Activated T-cell treated with anti-CD3 and anti-CD28 coated beads, Interleukin-2, amount 50 U/mL, for 1 hour (primary cell): ENCODE measurements around the gene PPP2R2B.

Experiments used
- DNase-seq: peaks from one replicate; pipeline ENCODE4 v3.0.0-alpha.2; 2020

PPP2R2B gene

DNA sequence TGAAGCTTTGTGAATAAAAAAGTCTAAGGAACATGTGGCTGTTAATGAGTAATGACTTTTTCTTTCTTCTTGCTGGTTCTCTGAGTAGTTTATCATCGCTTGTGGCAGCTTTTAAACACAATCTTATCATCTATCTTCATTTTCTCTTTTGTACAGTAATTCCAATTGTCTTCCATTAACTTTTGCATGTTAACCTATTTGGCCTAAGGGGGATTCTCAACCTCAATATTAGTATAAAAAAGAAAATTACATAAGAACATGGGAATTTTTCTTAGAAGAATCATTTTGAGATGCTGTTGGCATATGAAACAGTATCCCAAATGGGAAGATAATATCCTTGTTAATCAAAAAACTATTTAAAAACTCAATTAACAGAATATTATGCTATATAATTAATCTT, 182.9 kb downstream of the PPP2R2B start:
- DNase-seq: no peak

DNA sequence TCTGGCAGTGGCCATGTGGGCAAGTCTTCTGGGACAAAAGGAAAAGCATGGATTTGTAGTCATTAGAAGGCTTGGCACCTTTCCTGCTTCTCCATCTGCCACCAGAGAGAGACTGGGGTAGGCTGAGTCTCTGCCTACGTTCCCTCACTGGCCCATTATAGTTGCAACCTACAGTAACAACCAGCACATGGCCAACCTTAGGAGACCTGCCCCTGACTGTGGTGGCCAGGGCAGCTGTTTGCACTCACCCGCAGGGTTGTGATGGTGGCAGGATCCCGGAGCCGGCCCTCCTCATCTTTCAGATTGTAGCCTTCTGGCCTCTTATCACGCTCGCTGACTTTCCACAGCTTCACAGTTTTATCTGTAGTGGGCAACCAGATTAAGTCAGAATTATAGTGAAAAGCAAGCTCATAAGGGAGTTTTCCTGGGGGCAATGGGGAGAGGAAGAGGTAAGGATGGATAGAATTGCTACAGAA, 187.6 kb downstream of the PPP2R2B start:
- no peak for DNase-seq

DNA sequence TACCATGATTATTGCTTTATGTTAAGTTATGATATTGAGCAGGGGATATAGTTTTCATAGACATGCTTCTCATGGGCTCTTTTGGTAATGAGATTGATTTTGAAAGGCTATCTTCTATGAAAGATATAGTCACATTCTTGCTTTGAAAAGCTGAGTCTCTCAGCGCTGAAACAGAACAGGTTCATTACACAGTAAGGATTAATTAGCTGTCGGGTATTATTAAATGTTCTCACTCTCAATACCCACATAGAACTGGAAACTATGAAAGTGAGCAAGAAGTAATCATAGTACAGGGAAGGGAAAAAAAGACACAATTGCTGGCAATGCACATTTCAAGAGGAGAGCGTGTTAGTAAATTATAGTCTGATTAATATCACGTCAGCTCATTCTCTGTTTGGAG, 190.9 kb downstream of the PPP2R2B start:
- DNase-seq: no peak

- DNase-seq: no peak
Observed at GRCh38 chr5:146683861-146684260, 194.7 kb downstream of the PPP2R2B start.

- no peak for DNase-seq
Observed at GRCh38 chr5:146682899-146683532, 195.5 kb downstream of the PPP2R2B start.

- no peak for DNase-seq
Observed at GRCh38 chr5:146681585-146682105, 196.9 kb downstream of the PPP2R2B start.

- no peak for DNase-seq
Observed at GRCh38 chr5:146680846-146681584, 197.5 kb downstream of the PPP2R2B start.

DNA sequence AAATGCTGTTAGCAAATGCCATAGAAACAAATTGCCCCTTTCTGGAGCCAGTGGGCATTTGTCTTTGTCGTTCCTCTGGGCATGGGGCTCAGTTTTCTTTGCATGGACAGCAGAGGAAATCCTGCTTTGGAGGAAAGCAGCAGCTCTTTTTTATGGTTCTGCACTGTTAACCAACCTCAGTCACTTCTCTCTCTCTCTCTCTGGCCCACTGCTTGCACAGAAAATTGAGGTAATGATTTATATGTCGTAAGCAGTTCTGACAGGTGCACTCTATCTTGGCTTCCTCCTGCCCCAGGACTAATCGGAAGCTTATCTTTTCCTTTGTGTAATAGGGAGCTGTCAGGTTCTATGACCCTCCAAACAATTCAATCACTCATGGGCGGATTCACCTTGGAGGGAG, 202.9 kb downstream of the PPP2R2B start:
- no peak for DNase-seq

- no peak for DNase-seq
Observed at GRCh38 chr5:146672866-146673265, 205.7 kb downstream of the PPP2R2B start.

DNA sequence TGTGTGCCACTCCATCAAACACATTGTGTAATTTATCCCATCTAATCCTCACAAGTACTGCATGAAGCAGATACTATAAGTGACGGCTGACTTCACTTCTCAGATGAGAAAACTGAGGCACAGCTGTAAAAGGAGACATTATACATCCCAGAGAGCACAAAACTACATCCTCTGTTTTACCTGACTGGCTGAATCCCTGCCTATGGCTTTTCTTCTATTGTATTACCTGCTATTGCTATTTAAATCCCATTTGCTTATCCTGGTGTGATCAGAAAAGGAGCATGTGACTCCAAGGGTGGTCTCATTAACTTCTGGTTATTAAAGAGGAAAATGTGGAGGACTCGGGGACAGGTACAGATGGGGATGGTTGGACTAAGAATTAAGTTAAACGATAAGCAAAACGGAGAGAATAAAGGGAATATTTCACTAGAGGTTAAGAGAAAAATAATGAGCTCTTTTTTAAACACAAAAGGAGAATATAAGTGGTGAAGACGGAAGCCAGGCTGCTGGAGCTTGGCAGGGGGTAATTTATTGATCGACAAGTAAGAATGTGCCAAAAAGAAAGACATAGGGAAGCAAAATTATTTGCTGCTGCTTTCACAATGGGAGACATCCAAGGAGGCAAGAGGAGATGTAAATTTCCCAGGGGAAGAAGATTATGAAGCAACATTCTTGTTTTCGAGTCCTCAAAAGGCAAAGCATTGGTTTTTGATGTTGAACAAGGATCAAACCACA, 206.8 kb downstream of the PPP2R2B start:
- no peak for DNase-seq

DNA sequence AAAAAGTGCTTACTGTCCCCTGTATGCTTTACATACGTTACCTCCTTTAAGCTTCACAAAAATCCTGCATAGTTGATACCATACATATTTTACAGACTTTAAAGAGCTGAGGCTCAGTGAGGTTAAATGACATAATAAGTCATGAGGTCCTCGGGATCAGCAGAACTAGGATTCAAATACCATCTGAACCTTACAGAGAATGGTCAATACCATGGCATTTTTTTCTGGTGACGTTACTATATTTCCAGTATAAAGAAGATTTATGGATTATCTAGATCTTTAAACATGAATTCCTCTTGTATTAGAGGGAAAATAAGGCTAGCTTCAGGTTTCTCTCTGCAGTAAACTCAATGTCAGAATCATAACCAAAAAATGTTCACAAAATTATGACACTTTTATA, 208.9 kb downstream of the PPP2R2B start:
- DNase-seq: no peak

DNA sequence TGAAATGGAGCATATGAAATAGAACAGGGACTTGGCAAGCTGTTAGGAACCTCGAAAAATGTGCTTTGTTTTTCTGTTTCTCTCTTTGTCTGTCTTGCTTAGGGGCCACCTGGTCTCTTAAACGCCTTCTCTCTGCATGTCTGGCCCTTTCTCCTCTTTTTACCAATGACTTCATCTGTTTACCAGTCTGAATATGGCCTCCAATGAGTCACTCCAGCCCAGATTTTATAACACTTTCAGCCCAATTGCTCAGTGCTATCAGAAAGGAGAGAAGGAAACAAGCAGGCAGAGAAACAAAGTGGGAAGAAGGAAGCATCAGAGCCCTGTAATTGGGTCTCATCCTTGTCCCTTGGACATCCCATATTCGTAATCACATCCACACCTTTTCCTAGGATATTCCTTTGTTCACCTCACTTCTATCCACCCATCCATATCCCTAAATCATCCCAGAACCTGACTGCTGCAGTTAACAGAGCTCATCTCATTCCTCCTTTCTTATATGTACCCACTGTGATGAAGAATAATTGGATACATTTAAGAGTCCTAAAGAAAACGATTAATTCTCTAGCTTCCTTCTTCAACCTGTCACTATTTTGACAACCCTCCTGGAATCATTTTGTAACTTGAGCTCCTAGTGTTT, 210.8 kb downstream of the PPP2R2B start:
- DNase-seq: no peak

DNA sequence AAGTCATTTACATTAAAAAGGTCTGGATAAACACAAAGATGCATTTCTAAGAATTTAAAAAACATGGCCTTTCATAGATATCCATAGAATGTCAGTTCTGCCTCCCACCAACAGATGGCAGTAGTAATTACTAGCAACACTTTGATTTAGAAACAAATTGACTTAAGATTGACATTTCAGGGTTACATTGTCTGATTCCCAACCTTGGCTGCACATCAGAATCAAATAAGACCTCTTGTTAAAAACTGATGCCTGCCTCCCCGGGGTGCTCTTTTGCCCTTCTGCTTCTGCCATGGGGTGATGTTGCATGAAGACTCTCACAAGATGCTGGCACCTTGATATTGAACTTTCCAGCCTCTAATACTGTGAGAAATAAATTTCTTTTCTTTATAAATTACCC, 216.3 kb downstream of the PPP2R2B start:
- DNase-seq: no peak

DNA sequence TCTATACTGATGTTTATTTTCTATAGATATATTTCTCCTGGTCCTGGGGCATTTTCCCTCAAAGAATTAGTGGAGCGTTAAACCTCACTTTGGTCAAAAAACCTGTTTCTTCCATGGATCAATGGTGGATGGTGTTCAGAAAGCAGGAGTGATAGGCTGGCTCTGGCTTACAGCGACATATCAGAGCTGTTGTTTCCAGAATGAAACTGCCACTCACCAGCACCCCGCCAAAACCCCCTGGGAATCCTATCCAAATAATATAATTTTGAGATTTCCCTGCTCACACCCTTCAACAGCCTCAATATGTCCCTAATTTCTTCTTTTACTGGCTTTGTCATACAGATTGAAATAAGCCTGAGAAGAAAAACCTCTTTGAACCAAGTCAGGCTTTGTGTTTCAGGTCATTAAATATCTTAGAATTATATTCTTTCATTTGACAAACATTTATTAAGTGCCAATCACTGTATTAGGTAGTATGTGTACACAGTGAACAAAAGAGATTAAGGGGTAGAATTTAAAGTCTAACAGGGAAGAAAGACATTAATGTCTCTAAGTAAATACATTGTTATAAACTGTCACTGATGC, 218.1 kb downstream of the PPP2R2B start:
- no peak for DNase-seq

GRCh38 chr5:146659961-146660360, 218.6 kb downstream of the PPP2R2B start:
- DNase-seq: no peak

DNA sequence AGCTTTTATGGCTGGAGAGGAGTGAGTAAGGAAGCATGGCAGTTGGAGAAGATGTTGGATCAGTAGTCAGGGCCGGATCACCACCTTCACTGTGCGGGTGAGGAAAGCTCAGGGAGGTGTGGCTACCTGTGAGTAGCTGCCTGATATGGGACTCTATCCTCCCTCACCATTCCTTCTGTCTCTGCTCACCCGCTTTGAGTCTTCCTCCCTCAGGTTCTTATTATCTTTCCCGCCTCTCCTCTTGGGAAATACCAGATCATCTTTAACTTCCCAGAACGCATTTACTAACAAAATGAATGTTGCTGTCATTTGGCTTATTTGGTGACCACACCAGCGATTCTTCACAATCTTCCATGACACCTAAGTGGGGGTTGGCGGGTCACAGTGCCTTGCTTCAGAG, 221.9 kb downstream of the PPP2R2B start:
- DNase-seq: no peak

DNA sequence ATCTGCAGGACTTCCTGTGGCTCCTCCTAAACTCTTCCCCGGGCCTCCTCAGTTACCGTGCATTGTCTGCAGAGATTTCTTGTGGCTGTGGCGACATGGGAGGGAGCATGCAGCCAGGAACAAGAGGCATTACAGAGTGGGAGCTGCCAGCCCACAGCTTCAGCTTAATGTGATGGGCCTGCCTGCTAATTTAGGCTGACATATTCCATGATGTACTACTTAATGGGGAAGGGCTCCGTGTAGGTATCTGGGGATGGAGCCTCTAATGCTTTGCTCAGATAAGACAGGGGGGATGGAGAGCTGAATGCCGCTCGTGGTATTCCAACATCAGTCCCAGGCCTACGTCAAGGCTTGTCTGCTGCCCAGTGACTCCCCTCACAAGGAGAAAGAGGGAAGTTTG, 225.0 kb downstream of the PPP2R2B start:
- DNase-seq: no peak

DNA sequence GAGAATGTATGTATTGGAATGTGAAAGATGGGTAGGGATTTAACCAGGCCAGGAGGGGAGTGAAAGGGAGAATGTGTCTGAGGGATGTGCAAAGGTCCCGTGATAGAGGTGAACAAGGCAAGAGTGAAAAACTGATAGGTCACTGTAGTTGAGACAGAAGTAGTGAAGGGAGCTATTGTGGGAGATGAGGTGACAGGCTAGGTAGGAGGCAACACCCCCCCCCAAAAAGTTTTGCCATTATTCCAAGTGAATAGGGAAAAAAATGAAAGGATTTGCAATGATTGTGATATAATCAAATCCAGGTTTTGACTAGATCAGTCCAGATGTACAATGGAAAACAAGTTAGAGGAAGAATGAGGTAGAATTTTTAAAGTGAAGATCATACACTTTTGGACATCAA, 226.0 kb downstream of the PPP2R2B start:
- no peak for DNase-seq

- DNase-seq: no peak
Observed at GRCh38 chr5:146647656-146648199, 230.8 kb downstream of the PPP2R2B start.

DNA sequence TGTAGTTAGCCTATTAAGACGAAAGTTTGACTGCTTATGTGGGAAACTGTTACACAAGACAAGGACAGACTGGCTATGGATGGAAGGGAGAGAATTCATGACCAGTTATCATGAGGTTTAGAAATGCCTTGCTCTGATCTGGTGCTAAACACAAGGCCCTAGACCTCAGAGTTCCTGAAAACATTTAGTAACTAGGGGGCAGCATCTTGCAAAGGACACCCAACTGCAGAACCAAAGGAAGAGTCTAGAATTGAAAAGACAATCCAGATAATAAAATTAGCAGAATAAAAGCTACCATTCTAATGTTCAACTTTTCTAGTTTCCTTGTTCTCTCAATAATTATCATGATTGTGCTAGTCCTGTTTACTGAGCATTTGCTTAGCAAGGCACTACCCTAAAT, 232.1 kb downstream of the PPP2R2B start:
- no peak for DNase-seq

DNA sequence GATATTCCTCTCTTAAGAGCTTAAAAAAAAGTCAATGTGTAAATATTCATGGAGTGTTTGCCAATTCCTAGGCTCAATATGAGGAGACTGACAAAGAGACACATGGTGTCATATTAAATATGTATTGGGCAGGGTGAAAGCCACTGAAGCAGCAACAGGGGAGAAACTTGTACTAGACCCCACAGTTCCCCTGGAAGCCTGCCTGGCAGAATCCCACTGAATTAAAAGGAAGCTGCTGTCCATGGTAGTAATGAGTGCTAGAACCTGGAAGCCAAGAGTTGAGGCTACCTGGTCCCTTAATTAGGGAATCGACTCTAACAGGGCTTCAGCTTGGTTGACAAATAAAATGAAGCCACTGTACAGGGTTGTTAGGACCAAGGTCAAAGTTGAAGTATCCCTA, 233.2 kb downstream of the PPP2R2B start:
- DNase-seq: no peak

- DNase-seq: no peak
Observed at GRCh38 chr5:146644831-146645230, 233.7 kb downstream of the PPP2R2B start.

- DNase-seq: no peak
Observed at GRCh38 chr5:146643776-146644175, 234.8 kb downstream of the PPP2R2B start.
